Measurements from ENCODE around the gene CDH23. TPM values are rescaled to one million over a fixed set of nuclear protein-coding genes. Genes with fewer than 3 reads are reported as not detected.

CDH23 gene
- total RNA-seq, 1 experiment from 2014 or later: 7.8 TPM

DNA sequence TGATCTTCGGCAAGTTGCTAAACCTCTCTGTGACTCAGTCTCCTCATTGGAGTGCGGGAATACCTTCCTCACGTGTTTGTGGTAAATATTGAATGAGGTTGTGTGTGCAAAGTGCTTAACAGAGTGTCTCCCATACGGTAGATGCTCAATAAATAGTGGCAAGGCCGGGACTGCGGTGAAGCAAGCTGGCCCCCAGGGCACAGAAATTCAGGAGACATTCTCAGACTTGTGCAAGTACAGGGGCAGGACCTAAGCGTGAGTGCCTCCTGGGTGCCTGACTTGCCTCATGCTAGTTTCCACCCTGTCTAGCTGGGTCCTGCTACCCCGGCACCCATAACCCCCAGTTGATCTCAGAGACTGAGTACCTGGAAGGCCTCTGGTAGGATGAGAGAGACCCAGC is 97.8 kb downstream of the CDH23 start:
- Histone ChIP-seq H3K9me2 (ENCODE audit: insufficient read depth) (no peaks in the 10 kb centered on the region), H3K4me1 (replicated peaks; ENCODE audit: insufficient read depth) (peaks cover 13% of the 10 kb centered on the region), H3K27me3 (ENCODE audit: insufficient read depth, low read depth) (no peaks in the 10 kb centered on the region), H3K27ac (no peak overlapping the region), H3K79me2 (ENCODE audit: low read depth) (no peaks in the 10 kb centered on the region), H3K4me3 (no peak overlapping the region), H3K4me2 (no peak overlapping the region), H4K20me1 (ENCODE audit: insufficient read depth) (no peaks in the 10 kb centered on the region), H2AFZ (no peak overlapping the region), H3K9me3 (ENCODE audit: insufficient read depth, low read depth) (no peaks in the 10 kb centered on the region), H3K36me3 (ENCODE audit: low read depth) (no peaks in the 10 kb centered on the region), H3F3A (ENCODE audit: insufficient read depth, low read depth) (peaks cover 11% of the 10 kb centered on the region; the same call in 1 of the 2 replicates)
- BruUV-seq (replicated peaks): no TSS peak
- CTCF ChIA-PET: interaction anchor here (0.6 kb wide), 1 partner anchor 178 kb away, joined by 5 read pairs; no protein-coding TSS in a partner anchor
- DNase-seq: no peak
- POLR2A ChIA-PET (ENCODE audit: unreplicated experiment): interaction anchor here (0.6 to 0.7 kb wide), 2 partner anchors 204 to 788 kb away, joined by 3 read pairs; no protein-coding TSS in a partner anchor
- no peak for TF ChIP-seq EZH2 (IDR thresholded peaks at IDR 0.05; ENCODE audit: low read depth)
- intact Hi-C loops (cut with micrococcal nuclease; ENCODE audit: unreplicated experiment): no loop called here

- intact Hi-C loops (cut with micrococcal nuclease; ENCODE audit: unreplicated experiment): no loop called here
- Histone ChIP-seq H3K9me3 (ENCODE audit: insufficient read depth, low read depth) (no peaks in the 10 kb centered on the region), H3K4me3 (no peak overlapping the region), H2AFZ (no peak overlapping the region), H3K4me1 (replicated peaks; ENCODE audit: insufficient read depth) (peaks cover 13% of the 10 kb centered on the region), H3K4me2 (no peak overlapping the region), H3K27me3 (ENCODE audit: insufficient read depth, low read depth) (no peaks in the 10 kb centered on the region), H3K27ac (no peak overlapping the region), H3K36me3 (ENCODE audit: low read depth) (no peaks in the 10 kb centered on the region), H3K79me2 (ENCODE audit: low read depth) (no peaks in the 10 kb centered on the region), H4K20me1 (ENCODE audit: insufficient read depth) (no peaks in the 10 kb centered on the region), H3K9me2 (ENCODE audit: insufficient read depth) (no peaks in the 10 kb centered on the region), H3F3A (ENCODE audit: insufficient read depth, low read depth) (peaks cover 11% of the 10 kb centered on the region; the same call in 1 of the 2 replicates)
- TF ChIP-seq, protein P1, sequence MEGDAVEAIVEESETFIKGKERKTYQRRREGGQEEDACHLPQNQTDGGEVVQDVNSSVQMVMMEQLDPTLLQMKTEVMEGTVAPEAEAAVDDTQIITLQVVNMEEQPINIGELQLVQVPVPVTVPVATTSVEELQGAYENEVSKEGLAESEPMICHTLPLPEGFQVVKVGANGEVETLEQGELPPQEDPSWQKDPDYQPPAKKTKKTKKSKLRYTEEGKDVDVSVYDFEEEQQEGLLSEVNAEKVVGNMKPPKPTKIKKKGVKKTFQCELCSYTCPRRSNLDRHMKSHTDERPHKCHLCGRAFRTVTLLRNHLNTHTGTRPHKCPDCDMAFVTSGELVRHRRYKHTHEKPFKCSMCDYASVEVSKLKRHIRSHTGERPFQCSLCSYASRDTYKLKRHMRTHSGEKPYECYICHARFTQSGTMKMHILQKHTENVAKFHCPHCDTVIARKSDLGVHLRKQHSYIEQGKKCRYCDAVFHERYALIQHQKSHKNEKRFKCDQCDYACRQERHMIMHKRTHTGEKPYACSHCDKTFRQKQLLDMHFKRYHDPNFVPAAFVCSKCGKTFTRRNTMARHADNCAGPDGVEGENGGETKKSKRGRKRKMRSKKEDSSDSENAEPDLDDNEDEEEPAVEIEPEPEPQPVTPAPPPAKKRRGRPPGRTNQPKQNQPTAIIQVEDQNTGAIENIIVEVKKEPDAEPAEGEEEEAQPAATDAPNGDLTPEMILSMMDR (conservative IDR thresholded peaks at IDR 0.05): no peak
- no peak for TF ChIP-seq EZH2 (IDR thresholded peaks at IDR 0.05; ENCODE audit: low read depth)
- no peak for DNase-seq
- ChIA-PET POLR2A (ENCODE audit: unreplicated experiment) (no interaction called here), CTCF (no interaction called here)
- no TSS peak for BruUV-seq (replicated peaks)
Measured at GRCh38 chr10:71494980-71495381, 98.3 kb downstream of the CDH23 start.

DNA sequence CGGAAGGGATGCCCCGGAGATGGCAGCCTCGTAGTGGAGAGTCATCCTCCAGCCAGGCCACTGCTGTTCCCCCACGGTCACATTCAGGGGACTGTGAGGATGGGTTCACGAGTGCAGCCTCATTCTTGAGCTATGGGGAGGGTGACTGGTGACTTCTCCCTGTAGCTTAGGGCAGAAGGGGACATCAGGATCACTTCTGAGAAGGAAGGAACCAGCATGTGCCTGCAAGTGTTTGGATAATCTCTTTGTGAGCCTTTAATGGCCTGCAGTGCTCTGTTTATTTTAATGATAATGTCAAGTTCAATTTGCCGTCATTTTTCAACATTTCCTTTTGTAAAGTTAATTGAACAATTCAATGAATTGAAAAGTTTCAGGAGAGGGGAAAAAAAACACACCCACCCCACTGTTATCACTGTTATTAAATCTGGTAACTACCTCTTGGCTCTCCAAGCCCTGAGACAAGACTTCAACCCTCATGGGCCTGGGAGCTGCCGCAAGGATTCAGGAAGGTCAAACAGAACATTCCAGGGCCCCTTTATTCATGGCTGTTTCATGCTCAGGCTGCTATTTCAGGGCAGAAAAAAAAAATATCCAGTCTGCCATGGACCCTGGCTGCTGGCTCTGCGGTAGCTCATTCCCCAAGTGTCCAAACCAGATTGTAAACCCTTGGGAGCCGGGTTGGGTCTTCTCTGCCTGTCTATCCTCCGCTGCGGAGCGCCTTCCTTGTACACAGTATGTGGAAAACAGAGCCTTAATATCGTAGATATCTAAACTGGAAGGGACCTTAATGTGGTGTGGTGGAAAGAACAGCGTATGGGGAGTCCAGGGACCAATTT is 100.4 kb downstream of the CDH23 start:
- intact Hi-C loops (cut with micrococcal nuclease; ENCODE audit: unreplicated experiment): no loop called here
- Histone ChIP-seq H2AFZ (no peak overlapping the region), H3K9me2 (ENCODE audit: insufficient read depth) (no peaks in the 10 kb centered on the region), H3K36me3 (ENCODE audit: low read depth) (no peaks in the 10 kb centered on the region), H3K27ac (no peak overlapping the region), H3F3A (ENCODE audit: insufficient read depth, low read depth) (peaks cover 11% of the 10 kb centered on the region; the same call in 1 of the 2 replicates), H3K9me3 (ENCODE audit: insufficient read depth, low read depth) (no peaks in the 10 kb centered on the region), H3K4me2 (no peak overlapping the region), H4K20me1 (ENCODE audit: insufficient read depth) (no peaks in the 10 kb centered on the region), H3K4me3 (no peak overlapping the region), H3K4me1 (replicated peaks; ENCODE audit: insufficient read depth) (peaks cover 13% of the 10 kb centered on the region), H3K79me2 (ENCODE audit: low read depth) (no peaks in the 10 kb centered on the region), H3K27me3 (ENCODE audit: insufficient read depth, low read depth) (no peaks in the 10 kb centered on the region)
- ChIA-PET POLR2A (ENCODE audit: unreplicated experiment) (interaction anchor here (0.6 kb wide), 1 partner anchor 57 kb away, joined by 3 read pairs; no protein-coding TSS in a partner anchor), CTCF (interaction anchor here (0.7 kb wide), 1 partner anchor 191 kb away, joined by 7 read pairs; no protein-coding TSS in a partner anchor)
- no peak for DNase-seq
- BruUV-seq (replicated peaks): no TSS peak
- TF ChIP-seq EZH2 (IDR thresholded peaks at IDR 0.05; ENCODE audit: low read depth): no peak

DNA sequence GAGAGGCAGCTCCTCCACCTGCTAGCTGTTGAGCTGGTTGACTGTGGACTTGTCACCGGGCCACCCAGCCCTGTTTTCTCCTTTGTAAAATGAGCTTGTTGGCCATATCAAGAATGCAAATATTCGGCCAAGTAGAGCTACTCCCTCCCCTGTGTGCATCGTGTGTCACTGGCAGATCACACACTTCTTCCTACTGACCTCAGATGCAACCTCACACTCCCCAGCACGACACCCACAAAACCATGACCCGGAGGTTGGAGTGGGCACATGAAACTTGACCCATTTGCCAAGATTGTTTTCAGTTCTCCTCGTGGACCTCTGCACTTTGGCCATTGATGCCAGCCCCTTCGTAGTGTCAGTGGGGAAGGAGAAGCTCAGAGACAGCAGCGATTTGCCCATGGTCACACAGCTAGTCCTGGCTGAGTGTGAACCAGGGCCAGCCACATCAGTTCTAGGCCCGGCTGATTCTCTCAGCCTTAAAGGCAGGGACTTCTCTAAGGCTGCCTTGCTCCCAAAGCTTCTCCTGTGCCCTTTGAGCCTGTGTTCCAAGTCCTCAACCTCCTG is 101.1 kb downstream of the CDH23 start:
- intact Hi-C loops (cut with micrococcal nuclease; ENCODE audit: unreplicated experiment): no loop called here
- Histone ChIP-seq H3K4me3 (no peak overlapping the region), H3K27ac (no peak overlapping the region), H3K79me2 (ENCODE audit: low read depth) (no peaks in the 10 kb centered on the region), H3K9me2 (ENCODE audit: insufficient read depth) (no peaks in the 10 kb centered on the region), H4K20me1 (ENCODE audit: insufficient read depth) (no peaks in the 10 kb centered on the region), H3K36me3 (ENCODE audit: low read depth) (no peaks in the 10 kb centered on the region), H3F3A (ENCODE audit: insufficient read depth, low read depth) (peaks cover 11% of the 10 kb centered on the region; the same call in 1 of the 2 replicates), H3K4me2 (no peak overlapping the region), H3K27me3 (ENCODE audit: insufficient read depth, low read depth) (no peaks in the 10 kb centered on the region), H3K4me1 (replicated peaks; ENCODE audit: insufficient read depth) (peaks cover 13% of the 10 kb centered on the region), H3K9me3 (ENCODE audit: insufficient read depth, low read depth) (no peaks in the 10 kb centered on the region), H2AFZ (no peak overlapping the region)
- no peak for DNase-seq
- no TSS peak for BruUV-seq (replicated peaks)
- ChIA-PET CTCF (no interaction called here), POLR2A (ENCODE audit: unreplicated experiment) (no interaction called here)
- TF ChIP-seq EZH2 (IDR thresholded peaks at IDR 0.05; ENCODE audit: low read depth): no peak
- TF ChIP-seq, protein P1 (conservative IDR thresholded peaks at IDR 0.05): no peak
